ENCODE results near the gene POLG2. TPM values are rescaled to one million over a fixed set of nuclear protein-coding genes. Genes with fewer than 3 reads are reported as not detected.
A peak's percentile ranks its signal among the peaks of the same experiment; 100 is the strongest.

Gene POLG2
- total and polyA plus RNA-seq, 10 of the 15 experiments (the other 5 are each of a cell fraction or from before 2014, with no cell fraction given), result 10.2 to 27.7 (median 22.2) TPM

DNA sequence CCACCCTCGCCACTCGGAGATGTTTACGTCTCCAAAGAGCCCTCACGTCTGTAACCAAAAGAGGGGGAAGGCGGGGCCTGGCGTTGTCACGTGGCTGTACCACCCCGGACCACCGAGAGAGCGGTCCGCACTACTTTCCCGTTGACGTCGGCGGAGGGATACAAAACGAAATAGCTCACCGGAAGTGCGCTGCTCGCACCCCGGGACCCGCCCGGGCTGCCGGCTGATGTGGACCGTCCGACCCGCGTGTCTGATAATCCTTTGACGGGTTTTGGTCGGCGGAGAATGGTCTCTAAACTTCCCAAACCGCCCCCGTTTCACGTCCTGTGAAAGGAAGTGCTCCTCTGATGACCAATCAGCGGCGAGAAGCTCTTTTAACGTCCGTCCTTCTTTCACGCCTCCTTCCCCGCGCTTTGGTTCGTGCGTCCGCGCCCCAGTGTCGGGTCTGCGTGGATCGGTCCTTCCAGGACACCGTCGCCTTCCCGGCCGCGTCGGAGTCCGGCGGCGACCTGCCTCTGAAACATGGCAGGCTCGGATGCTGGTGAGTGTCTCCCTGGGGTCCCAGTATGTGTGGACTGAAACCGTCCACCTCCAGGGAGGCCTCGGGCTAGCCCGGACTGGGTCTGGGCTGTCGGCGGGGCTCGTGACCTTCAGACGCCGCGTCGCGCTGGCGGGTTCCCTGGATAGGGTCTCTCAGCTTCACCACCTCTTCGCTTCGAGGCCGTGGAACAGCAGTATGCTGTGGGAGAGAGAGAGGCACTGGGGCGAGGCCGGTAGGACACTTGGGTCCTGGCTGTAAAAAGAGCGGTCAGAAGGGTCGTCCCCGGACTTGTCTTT is 9.9 kb upstream of the POLG2 start, which contains the start of gene CEP95 (continued):
- TF ChIP-seq, protein P1, sequence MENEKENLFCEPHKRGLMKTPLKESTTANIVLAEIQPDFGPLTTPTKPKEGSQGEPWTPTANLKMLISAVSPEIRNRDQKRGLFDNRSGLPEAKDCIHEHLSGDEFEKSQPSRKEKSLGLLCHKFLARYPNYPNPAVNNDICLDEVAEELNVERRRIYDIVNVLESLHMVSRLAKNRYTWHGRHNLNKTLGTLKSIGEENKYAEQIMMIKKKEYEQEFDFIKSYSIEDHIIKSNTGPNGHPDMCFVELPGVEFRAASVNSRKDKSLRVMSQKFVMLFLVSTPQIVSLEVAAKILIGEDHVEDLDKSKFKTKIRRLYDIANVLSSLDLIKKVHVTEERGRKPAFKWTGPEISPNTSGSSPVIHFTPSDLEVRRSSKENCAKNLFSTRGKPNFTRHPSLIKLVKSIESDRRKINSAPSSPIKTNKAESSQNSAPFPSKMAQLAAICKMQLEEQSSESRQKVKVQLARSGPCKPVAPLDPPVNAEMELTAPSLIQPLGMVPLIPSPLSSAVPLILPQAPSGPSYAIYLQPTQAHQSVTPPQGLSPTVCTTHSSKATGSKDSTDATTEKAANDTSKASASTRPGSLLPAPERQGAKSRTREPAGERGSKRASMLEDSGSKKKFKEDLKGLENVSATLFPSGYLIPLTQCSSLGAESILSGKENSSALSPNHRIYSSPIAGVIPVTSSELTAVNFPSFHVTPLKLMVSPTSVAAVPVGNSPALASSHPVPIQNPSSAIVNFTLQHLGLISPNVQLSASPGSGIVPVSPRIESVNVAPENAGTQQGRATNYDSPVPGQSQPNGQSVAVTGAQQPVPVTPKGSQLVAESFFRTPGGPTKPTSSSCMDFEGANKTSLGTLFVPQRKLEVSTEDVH (IDR thresholded peaks at IDR 0.05; ENCODE audit: low read depth, partially characterized antibody), result peak; percentile 87
- TF ChIP-seq KLF5 (IDR thresholded peaks at IDR 0.05; ENCODE audit: partially characterized antibody), result peak; percentile 61
- no peak for TF ChIP-seq ZNF274 (IDR thresholded peaks at IDR 0.05; ENCODE audit: insufficient read depth, insufficient read length)
- 0 out of 2 replicates have a peak, but pooled peaks have one; percentile 10 for TF ChIP-seq PAX5 (IDR thresholded peaks at IDR 0.05; ENCODE audit: borderline replicate concordance, low read depth, low read length)
- TF ChIP-seq MYB (IDR thresholded peaks at IDR 0.05; ENCODE audit: borderline replicate concordance, low read depth, low read length), result no peak
- 0 out of 2 replicates have a peak, but pooled peaks have one; percentile 42 for TF ChIP-seq TCF12 (IDR thresholded peaks at IDR 0.05; ENCODE audit: low read depth, low read length)

DNA sequence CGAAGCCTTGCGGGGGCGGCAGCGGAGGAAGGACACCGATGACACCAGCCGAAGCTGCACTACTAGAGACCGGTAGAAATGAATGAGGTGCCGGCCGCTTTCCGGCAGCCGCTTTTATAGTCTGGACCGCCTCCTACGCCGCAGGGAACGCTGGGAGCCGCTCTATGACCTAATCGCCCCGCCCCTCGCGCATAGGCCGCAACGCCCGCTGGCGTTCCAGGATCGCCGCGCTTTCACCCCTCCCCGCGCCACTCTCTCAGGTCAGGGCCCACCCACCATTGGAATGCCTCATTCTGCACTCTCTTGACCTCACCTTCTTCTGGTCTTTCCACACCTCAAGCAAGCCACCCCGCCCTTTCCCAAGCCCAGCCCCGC is 9.3 kb upstream of the POLG2 start, which contains the start of gene DDX5:
TSS of gene DDX5 (minus strand) at position 89 of the 375 bp plus-strand sequence. CDS start 170 bp downstream, outside the sequence.
- Histone ChIP-seq H4K20me1 (ENCODE audit: control insufficient read depth, insufficient read depth) (peaks cover 9% of the 10 kb centered on the region), H3K4me3 (peak within 1 kb of the TSS; percentile 100), H3K27me3 (replicated peaks in 1 of 2; ENCODE audit: control insufficient read depth in 2 of 2, insufficient read depth in 2 of 2, low read length in 1 of 2) (no peaks in the 10 kb centered on the region), H3K4me1 (ENCODE audit: control insufficient read depth, insufficient read depth, low read length) (peaks cover 7% of the 10 kb centered on the region; the same call in 1 of the 2 replicates), H2AFZ (ENCODE audit: control insufficient read depth, low read depth, low read length) (peak within 1 kb of the TSS; percentile 86), H3K27ac (ENCODE audit: control insufficient read depth, insufficient read depth) (peak within 1 kb of the TSS; percentile 100), H3K79me2 (ENCODE audit: control insufficient read depth, insufficient read depth, low read length) (peaks cover 78% of the 10 kb centered on the region), H3K36me3 (ENCODE audit: control insufficient read depth in 2 of 2, insufficient read depth in 2 of 2, low read length in 1 of 2) (peaks cover 5 to 36% of the 10 kb centered on the region in 2 experiments), H3K4me2 (ENCODE audit: control insufficient read depth, insufficient read depth) (peak within 1 kb of the TSS; percentile 66), H3K9me3 (replicated peaks; ENCODE audit: control insufficient read depth, insufficient read depth, low read length) (no peaks in the 10 kb centered on the region), H3K9ac (ENCODE audit: control insufficient read depth, insufficient read depth, low read length) (peak within 1 kb of the TSS; percentile 100)
- RAD21 ChIA-PET (ENCODE audit: unreplicated experiment), result interaction anchor here (0.6 to 2.6 kb wide), 9 partner anchors 8 to 143 kb away, joined by 3 to 11 read pairs (median 4); partner anchors contain the start of gene POLG2
- CTCF ChIA-PET, result interaction anchor here (0.7 to 6.8 kb wide), 5 partner anchors 8 to 128 kb away, joined by 3 to 89 read pairs (median 4); partner anchors contain the start of gene POLG2
- intact Hi-C loops (cut with micrococcal nuclease; ENCODE audit: unreplicated experiment), result loop anchor here (2.0 kb wide), 1 partner anchor 143 kb away; no protein-coding TSS in a partner anchor
- in situ Hi-C loops (cut with MboI), result loop anchor here (10.0 kb wide), 2 partner anchors 139 to 661 kb away; partner anchors contain the start of gene SMARCD2
- FAIRE-seq (peak; percentile 90), DNase-seq (ENCODE audit: low read depth, low spot score) (no peak), ATAC-seq (peak; percentile 73)
- BruUV-seq (replicated peaks), result no TSS peak
- WGBS (ENCODE audit: insufficient coverage, insufficient replicate concordance, low lambda C conversion rate, missing lambda C conversion rate), result 3% methylated on average over 31 of the region's 31 CpGs
- POLR2A ChIA-PET, result interaction anchor here (0.6 to 3.0 kb wide), 10 partner anchors 10 to 884 kb away, joined by 3 to 64 read pairs (median 3); partner anchors contain the start of genes MAP3K3 and POLG2
- SMC1A ChIA-PET (ENCODE audit: uncharacterized antibody, unreplicated experiment), result interaction anchor here (0.8 to 2.9 kb wide), 12 partner anchors 9 to 188 kb away, joined by 3 to 25 read pairs (median 4); partner anchors contain the start of gene POLG2
- TF ChIP-seq, protein P2, sequence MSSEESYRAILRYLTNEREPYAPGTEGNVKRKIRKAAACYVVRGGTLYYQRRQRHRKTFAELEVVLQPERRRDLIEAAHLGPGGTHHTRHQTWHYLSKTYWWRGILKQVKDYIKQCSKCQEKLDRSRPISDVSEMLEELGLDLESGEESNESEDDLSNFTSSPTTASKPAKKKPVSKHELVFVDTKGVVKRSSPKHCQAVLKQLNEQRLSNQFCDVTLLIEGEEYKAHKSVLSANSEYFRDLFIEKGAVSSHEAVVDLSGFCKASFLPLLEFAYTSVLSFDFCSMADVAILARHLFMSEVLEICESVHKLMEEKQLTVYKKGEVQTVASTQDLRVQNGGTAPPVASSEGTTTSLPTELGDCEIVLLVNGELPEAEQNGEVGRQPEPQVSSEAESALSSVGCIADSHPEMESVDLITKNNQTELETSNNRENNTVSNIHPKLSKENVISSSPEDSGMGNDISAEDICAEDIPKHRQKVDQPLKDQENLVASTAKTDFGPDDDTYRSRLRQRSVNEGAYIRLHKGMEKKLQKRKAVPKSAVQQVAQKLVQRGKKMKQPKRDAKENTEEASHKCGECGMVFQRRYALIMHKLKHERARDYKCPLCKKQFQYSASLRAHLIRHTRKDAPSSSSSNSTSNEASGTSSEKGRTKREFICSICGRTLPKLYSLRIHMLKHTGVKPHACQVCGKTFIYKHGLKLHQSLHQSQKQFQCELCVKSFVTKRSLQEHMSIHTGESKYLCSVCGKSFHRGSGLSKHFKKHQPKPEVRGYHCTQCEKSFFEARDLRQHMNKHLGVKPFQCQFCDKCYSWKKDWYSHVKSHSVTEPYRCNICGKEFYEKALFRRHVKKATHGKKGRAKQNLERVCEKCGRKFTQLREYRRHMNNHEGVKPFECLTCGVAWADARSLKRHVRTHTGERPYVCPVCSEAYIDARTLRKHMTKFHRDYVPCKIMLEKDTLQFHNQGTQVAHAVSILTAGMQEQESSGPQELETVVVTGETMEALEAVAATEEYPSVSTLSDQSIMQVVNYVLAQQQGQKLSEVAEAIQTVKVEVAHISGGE (CRISPR knock-in tag; IDR thresholded peaks at IDR 0.05), result 0 out of 2 replicates have a peak, but pooled peaks have one; percentile 8
- TF ChIP-seq FOS (IDR thresholded peaks at IDR 0.05; ENCODE audit: borderline replicate concordance, extremely low read depth, insufficient read length) (no peak), TCF3 (IDR thresholded peaks at IDR 0.05; ENCODE audit: borderline replicate concordance, insufficient read depth, low read depth, low read length) (peak; percentile 90; the same call in 1 of the 2 replicates), STAT1 (conservative IDR thresholded peaks at IDR 0.05) (0 out of 2 replicates have a peak, but pooled peaks have one; percentile 40), HDAC6 (IDR thresholded peaks at IDR 0.05; ENCODE audit: unreplicated experiment) (no peak), CREB1 (IDR thresholded peaks at IDR 0.05; ENCODE audit: low read depth) (peak; percentile 83), YY1 (IDR thresholded peaks at IDR 0.05; ENCODE audit: low read depth, low read length) (peak; percentile 86), POLR2AphosphoS2 (IDR thresholded peaks at IDR 0.05; ENCODE audit: low read depth, low read length) (peak; percentile 98), BCL11A (IDR thresholded peaks at IDR 0.05; ENCODE audit: low read depth, low read length) (0 out of 2 replicates have a peak, but pooled peaks have one; percentile 9)

Data from GM12878 (cell line).